HepG2 (cell line): Measurements from ENCODE around the gene ABAT. TPM values are rescaled to one million over a fixed set of nuclear protein-coding genes. Genes with fewer than 3 reads are reported as not detected.

ENCODE experiments used
- ATAC-seq: fragments of 200-7000 bp; cut with Tn5 transposase; 3 replicates; pipeline ENCODE4 v1.9.1; 2020; ENCODE audit warnings: mild to moderate bottlenecking, moderate library complexity
- BruUV-seq: library from RNA; stranded (reverse); fragments of 400-500 nt; replicated peaks from 2 replicates; lab custom pipeline; 2021; lab: Mats Ljungman, UMichigan
- CTCF ChIA-PET: fragments of 300-600 bp; formaldehyde crosslinking; extraction: SDS; loops from one replicate; lab custom pipeline; 2021; ENCODE audit warnings: low total read pairs, inconsistent platforms, low intra/inter-chr PET ratio; lab: Yijun Ruan, JAX
- POLR2A ChIA-PET: fragments of 350-600 bp; sonication (Branson Sonifier 250); formaldehyde crosslinking; loops from one replicate; lab custom pipeline; 2020; ENCODE audit warnings: antibody characterized with exemption, inconsistent platforms; lab: Yijun Ruan, JAX
- DNase-seq: peaks from one replicate; pipeline ENCODE4 v3.0.0-alpha.2; 2015; ENCODE audit warnings: low spot score
- FAIRE-seq: peaks from 3 replicates; lab custom pipeline; 2011; peaks lifted over from hg19 to GRCh38; lab: Jason Lieb, UNC
- H2AFZ ChIP-seq: one replicate; pipeline ENCODE4 v1.6.1; 2011; ENCODE audit warnings: low read length, inconsistent platforms
- H3K27ac ChIP-seq: fragments of 300-600 bp; 3 replicates; pipeline ENCODE4 v1.8.0; 2011; ENCODE audit warnings: mixed run types, mild to moderate bottlenecking, mixed read lengths, low read length, inconsistent platforms; ENCODE audit not compliant: insufficient read depth; ENCODE audit errors: extremely low read length
- H3K27me3 ChIP-seq, 2 experiments: fragments of 200-600 bp in 1 of 2; 2 replicates in 1 of 2; 3 replicates in 1 of 2; pipeline versions ENCODE4 v1.6.0 to v1.8.0; 2011; ENCODE audit warnings: low read length in 2 of 2, mild to moderate bottlenecking in 2 of 2, moderate library complexity in 2 of 2, inconsistent platforms in 1 of 2; ENCODE audit not compliant: insufficient read depth in 2 of 2, control insufficient read depth in 1 of 2
- H3K36me3 ChIP-seq, 2 experiments: fragments of 200-600 bp in 1 of 2; replicated peaks in 1 of 2; 2 replicates in 1 of 2; 3 replicates in 1 of 2; pipeline versions ENCODE4 v1.5.1 to v1.8.0; 2011; ENCODE audit warnings: low read length in 2 of 2, inconsistent platforms in 1 of 2; ENCODE audit not compliant: insufficient read depth in 2 of 2, control insufficient read depth in 1 of 2
- H3K4me1 ChIP-seq: 2 replicates; pipeline ENCODE4 v1.5.1; 2012; ENCODE audit warnings: low read length, inconsistent platforms; ENCODE audit not compliant: insufficient read depth
- H3K4me2 ChIP-seq: 2 replicates; pipeline ENCODE4 v1.6.0; 2011; ENCODE audit warnings: low read depth, low read length, inconsistent platforms
- H3K4me3 ChIP-seq, 3 experiments: fragments of 200-600 bp in 1 of 3; sonication (generic), shearing (Covaris generic) in 1 of 3; replicated peaks in 1 of 3; 2 replicates each; pipeline ENCODE4 v1.5.1; 2011 to 2016; ENCODE audit warnings: low read length in 3 of 3, inconsistent platforms in 2 of 3, low read depth in 2 of 3, mild to moderate bottlenecking in 2 of 3, control low read depth in 1 of 3, mixed read lengths in 1 of 3; ENCODE audit not compliant: insufficient read depth in 1 of 3
- H3K79me2 ChIP-seq: one replicate; pipeline ENCODE4 v1.6.1; 2011; ENCODE audit warnings: low read length, inconsistent platforms; ENCODE audit not compliant: insufficient read depth
- H3K9ac ChIP-seq: 2 replicates; pipeline ENCODE4 v1.6.0; 2011; ENCODE audit warnings: mild to moderate bottlenecking, low read depth, low read length, inconsistent platforms; ENCODE audit not compliant: insufficient read depth
- H3K9me3 ChIP-seq: 2 replicates; pipeline ENCODE4 v1.5.1; 2012; ENCODE audit warnings: mild to moderate bottlenecking, low read length
- H4K20me1 ChIP-seq: 2 replicates; pipeline ENCODE4 v1.6.0; 2011; ENCODE audit warnings: inconsistent platforms, mild to moderate bottlenecking, low read length, moderate library complexity; ENCODE audit not compliant: insufficient read depth
- DBP ChIP-seq: sonication (generic); formaldehyde crosslinking; IDR thresholded peaks from 2 replicates; pipeline ENCODE4 v1.4.0; 2020; ENCODE audit warnings: missing genetic modification reagents; ENCODE audit errors: not compliant biosample characterization
- HOXA9 ChIP-seq: sonication (generic); formaldehyde crosslinking; IDR thresholded peaks from 2 replicates; pipeline ENCODE4 v1.8.1; 2022; ENCODE audit warnings: missing genetic modification reagents, mild to moderate bottlenecking, moderate library complexity, borderline replicate concordance
- NCOA1 ChIP-seq: sonication (generic); formaldehyde crosslinking; IDR thresholded peaks from 2 replicates; pipeline ENCODE4 v1.9.0; 2021; ENCODE audit warnings: missing genetic modification reagents
- REST ChIP-seq, 2 experiments: IDR thresholded peaks; 2 replicates each; pipeline ENCODE4 v1.6.1; 2011 to 2012; ENCODE audit warnings: low read length in 2 of 2, borderline replicate concordance in 1 of 2, low read depth in 1 of 2, mild to moderate bottlenecking in 1 of 2, moderate library complexity in 1 of 2
- TBX3 ChIP-seq: fragments of 450-650 bp; IDR thresholded peaks from 2 replicates; pipeline ENCODE4 v1.6.1; 2017; ENCODE audit warnings: antibody characterized with exemption, mild to moderate bottlenecking, inconsistent platforms, borderline replicate concordance
- ZBTB3 ChIP-seq: sonication (generic); formaldehyde crosslinking; IDR thresholded peaks from 2 replicates; pipeline ENCODE4 v1.4.0; 2020; ENCODE audit warnings: low read depth, mild to moderate bottlenecking, moderate library complexity, missing genetic modification reagents, borderline replicate concordance
- ZMYM3 ChIP-seq: sonication (generic); formaldehyde crosslinking; IDR thresholded peaks from 2 replicates; pipeline ENCODE4 v1.5.1; 2020; ENCODE audit warnings: mild to moderate bottlenecking, missing genetic modification reagents
- ZNF367 ChIP-seq: sonication (generic); formaldehyde crosslinking; IDR thresholded peaks from 2 replicates; pipeline ENCODE4 v1.4.0; 2020; ENCODE audit warnings: missing genetic modification reagents, borderline replicate concordance
- ZNF614 ChIP-seq: IDR thresholded peaks from 2 replicates; pipeline ENCODE4 v1.6.1; 2018; ENCODE audit warnings: missing biosample characterization, missing genetic modification reagents, inconsistent platforms, borderline replicate concordance
- ZNF768 ChIP-seq: sonication (generic); formaldehyde crosslinking; IDR thresholded peaks from 2 replicates; pipeline ENCODE4 v1.4.0; 2020; ENCODE audit warnings: missing genetic modification reagents
- ZSCAN5A ChIP-seq: sonication (generic); formaldehyde crosslinking; IDR thresholded peaks from 2 replicates; pipeline ENCODE4 v1.8.0; 2022; ENCODE audit warnings: mild to moderate bottlenecking, missing genetic modification reagents, borderline replicate concordance
- WGBS: methylation state at CpG from one replicate; pipeline ENCODE4 v1.1.6; 2017; ENCODE audit warnings: low lambda C conversion rate; 5-methylcytosine and 5-hydroxymethylcytosine counted together
- in situ Hi-C: cut with HindIII; loops from 2 replicates; pipeline ENCODE4 v1.10.0; 2017; ENCODE audit warnings: low pct_unique_long_range_greater_than_20kb; ENCODE audit not compliant: extremely low pct_ligation_motif_present
- intact Hi-C: fragments of 100-400 bp; cut with micrococcal nuclease; formaldehyde crosslinking; loops from one replicate; pipeline ENCODE4 v1.10.0; 2022; ENCODE audit not compliant: unreplicated experiment
- polyA plus RNA-seq, 8 experiments: library from polyadenylated mRNA; depleted of rRNA in 3 of 8; stranded (reverse) in 7 of 8; unstranded in 1 of 8; fragments of >200 nt; fragmentation: Illumina TruSeq in 4 of 8; extraction: Trizol in 4 of 8; gene quantifications; 2 replicates each; pipeline versions ENCODE4 v1.2.1 to v1.2.3, GENCODE V29; 2011 to 2016; ENCODE audit warnings: low read depth in 4 of 8, missing spikeins in 1 of 8, mixed read lengths in 1 of 8; ENCODE audit not compliant: insufficient read depth in 1 of 8
- total RNA-seq, 5 experiments: library from RNA; depleted of rRNA; stranded (reverse); fragments of >200 nt; fragmentation: Illumina TruSeq; extraction: Trizol; gene quantifications; 2 replicates each; pipeline ENCODE4 v1.2.3, GENCODE V29; 2016; ENCODE audit warnings: low read depth in 1 of 5

The ABAT gene
- total and polyA plus RNA-seq, 2 of the 13 experiments (the other 11 are each of a cell fraction or from before 2014, with no cell fraction given), result 47.6 to 97.3 TPM

- TF ChIP-seq ZMYM3, result peak; percentile 69
Measured at GRCh38 chr16:8762254-8762653, 87.8 kb downstream of the ABAT start (continued).

GRCh38 chr16:8763083-8763482 lies 88.7 kb downstream of the ABAT start:
- no TSS peak for BruUV-seq
- peak; percentile 41; the same call in 1 of the 2 replicates for TF ChIP-seq ZMYM3
- peak; percentile 92; the same call in 1 of the 2 replicates for TF ChIP-seq ZNF768 (CRISPR knock-in tag)
- no peak for TF ChIP-seq ZBTB3 (CRISPR knock-in tag)
- Histone ChIP-seq H3K36me3 (peaks cover 26 to 68% of the 10 kb centered on the region in 2 experiments), H3K4me2 (no peak overlapping the region), H4K20me1 (no peaks in the 10 kb centered on the region), H3K9ac (no peak overlapping the region), H3K27ac (no peak overlapping the region), H3K27me3 (no peaks in the 10 kb centered on the region), H3K4me1 (no peaks in the 10 kb centered on the region), H3K4me3 (no peak overlapping the region), H2AFZ (no peak overlapping the region), H3K79me2 (no peaks in the 10 kb centered on the region), H3K9me3 (no peaks in the 10 kb centered on the region)
- in situ Hi-C loops (no loop called here), intact Hi-C loops (no loop called here)
- DNase-seq, result no peak
- no peak for ATAC-seq
- FAIRE-seq, result no peak
- POLR2A ChIA-PET, result no interaction called here
- 95% methylated on average over 3 of the region's 3 CpGs for WGBS
- CTCF ChIA-PET, result no interaction called here

- Histone ChIP-seq H3K4me2 (no peak overlapping the region), H2AFZ (no peak overlapping the region), H3K27me3 (no peaks in the 10 kb centered on the region), H3K9me3 (no peaks in the 10 kb centered on the region), H3K27ac (no peak overlapping the region), H3K4me3 (no peak overlapping the region), H3K36me3 (peaks cover 28 to 70% of the 10 kb centered on the region in 2 experiments), H3K4me1 (no peaks in the 10 kb centered on the region), H3K9ac (no peak overlapping the region), H4K20me1 (no peaks in the 10 kb centered on the region), H3K79me2 (no peaks in the 10 kb centered on the region)
- BruUV-seq, result no TSS peak
- in situ Hi-C loops, result no loop called here
- intact Hi-C loops, result no loop called here
- ATAC-seq (no peak), FAIRE-seq (no peak), DNase-seq (no peak)
- 95% methylated on average over 10 of the region's 10 CpGs for WGBS
- POLR2A ChIA-PET, result no interaction called here
- CTCF ChIA-PET, result no interaction called here
- no peak for TF ChIP-seq TBX3
- TF ChIP-seq NCOA1 (CRISPR knock-in tag), result no peak
- no peak for TF ChIP-seq ZNF367 (CRISPR knock-in tag)
- TF ChIP-seq HOXA9 (CRISPR knock-in tag), result no peak
- no peak for TF ChIP-seq ZNF614 (CRISPR knock-in tag)
- TF ChIP-seq DBP (CRISPR knock-in tag), result no peak
- TF ChIP-seq REST (IDR thresholded peaks at IDR 0.05; ENCODE audit: borderline replicate concordance in 1 of 2, low read depth in 1 of 2, low read length in 2 of 2), result no peak
- TF ChIP-seq ZSCAN5A (CRISPR knock-in tag), result no peak
Measured at GRCh38 chr16:8763899-8764298, 89.5 kb downstream of the ABAT start.
